Large intestine (tissue), 3 donors: ENCODE results near the gene ARL14EP. TPM values are rescaled to one million over a fixed set of nuclear protein-coding genes. Genes with fewer than 3 reads are reported as not detected.

Experiments used
- DNase-seq, 2 donors: peaks; one replicate each; pipeline versions ENCODE4 v3.0.0 to v3.0.0-alpha.2; 2013
- H3K27ac ChIP-seq: one replicate; pipeline ENCODE4 v1.5.1; 2013; ENCODE audit warnings: low read length
- H3K27me3 ChIP-seq: 2 replicates; pipeline ENCODE4 v1.6.1; 2013; ENCODE audit warnings: low read length; ENCODE audit not compliant: control insufficient read depth, insufficient read depth
- H3K36me3 ChIP-seq: 2 replicates; pipeline ENCODE4 v1.6.1; 2013; ENCODE audit warnings: low read length; ENCODE audit not compliant: control insufficient read depth, insufficient read depth
- H3K4me1 ChIP-seq: one replicate; pipeline ENCODE4 v1.6.1; 2013; ENCODE audit warnings: low read length; ENCODE audit not compliant: control insufficient read depth, insufficient read depth
- H3K4me3 ChIP-seq: one replicate; pipeline ENCODE4 v1.5.1; 2013; ENCODE audit warnings: low read length
- H3K9me3 ChIP-seq: one replicate; pipeline ENCODE4 v1.6.1; 2013; ENCODE audit warnings: mild to moderate bottlenecking, low read depth, low read length, moderate library complexity; ENCODE audit not compliant: control insufficient read depth
- WGBS: methylation state at CpG from one replicate; pipeline ENCODE4 v1.1.5; 2013; ENCODE audit warnings: low lambda C conversion rate; ENCODE audit not compliant: insufficient coverage; 5-methylcytosine and 5-hydroxymethylcytosine counted together
- polyA plus RNA-seq: library from polyadenylated mRNA; unstranded; fragments of 120-200 nt; gene quantifications from one replicate; pipeline ENCODE4 v1.2.1, GENCODE V29; 2013

ARL14EP gene
- polyA plus RNA-seq, 1 donor, result 26.3 TPM

GRCh38 chr11:30365793-30366517 lies 43.1 kb downstream of the ARL14EP start:
- H3K4me1 ChIP-seq, result no peaks in the 10 kb centered on the region
- H3K36me3 ChIP-seq, result no peaks in the 10 kb centered on the region
- no peaks in the 10 kb centered on the region for H3K9me3 ChIP-seq
- no peak for DNase-seq
- WGBS, result 100% methylated on average over 3 of the region's 3 CpGs
- no peak overlapping the region for H3K27ac ChIP-seq
- H3K4me3 ChIP-seq, result no peak overlapping the region
- H3K27me3 ChIP-seq, result no peaks in the 10 kb centered on the region

DNA sequence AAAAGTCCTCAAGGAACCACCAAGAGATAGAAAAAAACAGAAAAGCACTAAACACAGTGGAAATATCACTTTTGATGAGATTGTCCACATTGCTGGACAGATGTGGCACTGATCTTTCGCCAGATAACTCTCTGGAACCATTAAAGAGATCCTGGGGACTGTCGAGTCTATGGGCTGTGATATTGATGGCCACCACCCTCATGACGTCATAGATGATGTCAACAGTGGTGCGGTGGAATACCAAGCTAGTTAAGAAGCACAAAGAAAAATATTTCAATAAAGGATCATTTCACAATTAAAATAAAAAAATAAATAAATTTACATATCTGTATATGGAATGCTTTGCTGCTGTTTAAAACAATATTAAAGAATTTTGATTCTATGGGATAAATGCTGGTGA lies 45.5 kb downstream of the ARL14EP start:
- Histone ChIP-seq H3K36me3 (no peaks in the 10 kb centered on the region), H3K27me3 (no peaks in the 10 kb centered on the region), H3K4me1 (no peaks in the 10 kb centered on the region), H3K9me3 (no peaks in the 10 kb centered on the region), H3K4me3 (no peak overlapping the region), H3K27ac (no peak overlapping the region)
- DNase-seq, result no peak
- WGBS, result 100% methylated on average over 1 of the region's 4 CpGs

DNA sequence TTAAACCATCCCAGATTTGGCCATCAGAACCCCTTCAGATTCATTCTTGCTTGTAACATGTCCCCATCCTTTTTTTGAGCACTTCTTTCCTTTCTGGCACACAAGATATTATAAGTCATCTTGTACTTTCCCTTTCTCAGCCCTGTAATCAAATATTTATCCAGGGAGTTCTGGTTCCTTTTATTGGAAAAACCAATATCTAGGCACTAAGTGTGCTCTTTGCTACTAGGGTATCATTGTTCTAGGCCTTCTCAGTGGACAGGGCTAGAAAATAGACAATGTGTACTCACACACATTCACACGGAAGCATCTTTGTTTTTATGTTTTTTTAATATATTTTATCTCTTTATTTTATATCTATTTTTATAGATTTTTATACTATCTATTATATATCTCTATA lies 47.3 kb downstream of the ARL14EP start:
- Histone ChIP-seq H3K9me3 (no peaks in the 10 kb centered on the region), H3K4me1 (no peaks in the 10 kb centered on the region), H3K4me3 (no peak overlapping the region), H3K27ac (no peak overlapping the region), H3K27me3 (no peaks in the 10 kb centered on the region), H3K36me3 (no peaks in the 10 kb centered on the region)
- 100% methylated on average over 1 of the region's 1 CpG for WGBS
- no peak for DNase-seq

DNA sequence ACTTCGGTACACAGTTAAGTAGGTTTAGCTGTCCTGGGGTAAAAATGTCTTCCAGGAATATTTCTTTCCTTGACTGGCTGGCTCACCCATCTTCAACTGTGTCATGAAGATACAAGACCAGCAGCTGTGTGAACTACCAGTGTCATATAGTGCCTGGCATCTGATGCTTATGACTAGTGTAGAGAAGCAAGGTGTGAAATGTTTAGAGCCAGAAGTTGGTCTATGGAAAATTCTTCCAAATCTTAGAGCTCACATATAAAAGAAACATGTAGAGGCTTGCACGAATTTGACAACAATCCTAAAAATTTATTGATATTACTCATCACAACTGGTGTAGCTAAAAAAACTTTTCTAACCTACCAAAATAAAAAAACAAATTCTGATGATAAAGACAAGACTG lies 54.4 kb downstream of the ARL14EP start:
- no peaks in the 10 kb centered on the region for H3K9me3 ChIP-seq
- H3K27ac ChIP-seq, result no peak overlapping the region
- no peaks in the 10 kb centered on the region for H3K4me1 ChIP-seq
- DNase-seq, result no peak
- no peak overlapping the region for H3K4me3 ChIP-seq
- H3K27me3 ChIP-seq, result no peaks in the 10 kb centered on the region
- no peaks in the 10 kb centered on the region for H3K36me3 ChIP-seq
- WGBS, result 67% methylated on average over 1 of the region's 2 CpGs

DNA sequence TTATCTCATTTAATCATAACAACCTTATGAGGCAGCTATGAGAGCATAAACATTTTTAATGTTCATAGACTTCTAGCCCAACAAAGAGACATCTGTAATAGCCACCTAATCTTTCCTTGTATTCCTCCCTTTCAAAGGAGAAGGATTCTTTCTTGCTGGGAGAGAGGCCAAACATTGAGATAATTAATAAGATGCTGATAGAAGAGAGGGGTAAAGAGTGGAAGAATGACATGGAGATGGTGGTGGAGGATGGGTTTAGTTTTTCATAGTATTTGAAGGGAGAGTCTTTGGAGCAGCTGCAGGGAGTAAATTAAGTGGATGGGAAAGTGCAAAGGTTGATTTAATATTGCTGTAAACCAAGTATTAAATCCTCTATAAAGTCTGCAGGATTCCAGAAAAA lies 57.9 kb downstream of the ARL14EP start:
- Histone ChIP-seq H3K36me3 (no peaks in the 10 kb centered on the region), H3K9me3 (no peaks in the 10 kb centered on the region), H3K4me3 (no peak overlapping the region), H3K27me3 (no peaks in the 10 kb centered on the region), H3K4me1 (no peaks in the 10 kb centered on the region), H3K27ac (no peak overlapping the region)
- DNase-seq, result no peak

GRCh38 chr11:30381879-30382278 lies 59.0 kb downstream of the ARL14EP start:
- no peak for DNase-seq
- H3K36me3 ChIP-seq, result no peaks in the 10 kb centered on the region
- H3K4me1 ChIP-seq, result no peaks in the 10 kb centered on the region
- no peak overlapping the region for H3K27ac ChIP-seq
- no peaks in the 10 kb centered on the region for H3K27me3 ChIP-seq
- no CpG with 5 or more reads among the region's 2 CpGs for WGBS
- no peak overlapping the region for H3K4me3 ChIP-seq
- no peaks in the 10 kb centered on the region for H3K9me3 ChIP-seq

Other genes starting within 250 kb of the ARL14EP start
- not detected for gene FSHB, start 92.1 kb upstream of the ARL14EP start, polyA plus RNA-seq